Tibial nerve (tissue), 4 donors: ENCODE measurements around the gene METTL15. TPM values are rescaled to one million over a fixed set of nuclear protein-coding genes. Genes with fewer than 3 reads are reported as not detected.
A peak's percentile ranks its signal among the peaks of the same experiment; 100 is the strongest.

ENCODE experiments used
- DNase-seq, 2 donors: peaks; one replicate each; pipeline ENCODE4 v3.0.0-alpha.2; 2019; ENCODE audit warnings: low spot score in 2 of 2
- H3K27ac ChIP-seq, 4 donors: fragments of 200-600 bp; sonication (generic) in 3 of 4; one replicate each; pipeline ENCODE4 v1.5.1; 2017 to 2019; ENCODE audit warnings: mild to moderate bottlenecking in 1 of 4
- H3K27me3 ChIP-seq, 2 donors: fragments of 200-600 bp; sonication (generic) in 1 of 2; one replicate each; pipeline versions ENCODE4 v1.5.1 to v1.6.0; 2017 to 2019
- H3K36me3 ChIP-seq, 3 donors: fragments of 200-600 bp; sonication (generic); one replicate each; pipeline ENCODE4 v1.5.1; 2018 to 2019
- H3K4me1 ChIP-seq, 4 donors: fragments of 200-600 bp; sonication (generic) in 3 of 4; one replicate each; pipeline ENCODE4 v1.5.1; 2017 to 2019
- H3K4me3 ChIP-seq, 4 donors: fragments of 200-600 bp; sonication (generic) in 3 of 4; one replicate each; pipeline ENCODE4 v1.5.1; 2017 to 2019; ENCODE audit warnings: mild to moderate bottlenecking in 1 of 4, moderate library complexity in 1 of 4
- H3K9me3 ChIP-seq, 4 donors: fragments of 200-600 bp; sonication (generic) in 3 of 4; one replicate each; pipeline ENCODE4 v1.5.1; 2017 to 2019
- EP300 ChIP-seq, 2 donors: sonication (generic); formaldehyde crosslinking; IDR thresholded peaks; one replicate each; pipeline ENCODE4 v1.6.1; 2017; ENCODE audit warnings: antibody characterized with exemption in 2 of 2, mild to moderate bottlenecking in 1 of 2
- POLR2A ChIP-seq, 2 donors: fragments of 450-650 bp; IDR thresholded peaks; one replicate each; pipeline ENCODE4 v1.6.1; 2017; ENCODE audit warnings: antibody characterized with exemption in 2 of 2, mild to moderate bottlenecking in 2 of 2, moderate library complexity in 2 of 2
- WGBS, 2 donors: methylation state at CpG; one replicate each; pipeline ENCODE4 v1.1.5; 2018; 5-methylcytosine and 5-hydroxymethylcytosine counted together
- total RNA-seq, 4 donors: library from RNA; depleted of rRNA; stranded (reverse); fragments of >200 nt; gene quantifications; one replicate each; pipeline ENCODE4 v1.1.0, GENCODE V29; 2016
- TF ChIP-seq, protein P1 (sequence below), 5 experiments: fragments of 200-600 bp in 3 of 5; fragments of 450-650 bp in 2 of 5; sonication (generic) in 3 of 5; IDR thresholded peaks; one replicate each; pipeline ENCODE4 v1.5.1; 2016 to 2019; ENCODE audit warnings: antibody characterized with exemption in 5 of 5, mild to moderate bottlenecking in 3 of 5, moderate library complexity in 2 of 5

METTL15 gene
- total RNA-seq, 4 donors from 2014 or later, result 8.7 to 14.4 (median 11.7) TPM

DNA sequence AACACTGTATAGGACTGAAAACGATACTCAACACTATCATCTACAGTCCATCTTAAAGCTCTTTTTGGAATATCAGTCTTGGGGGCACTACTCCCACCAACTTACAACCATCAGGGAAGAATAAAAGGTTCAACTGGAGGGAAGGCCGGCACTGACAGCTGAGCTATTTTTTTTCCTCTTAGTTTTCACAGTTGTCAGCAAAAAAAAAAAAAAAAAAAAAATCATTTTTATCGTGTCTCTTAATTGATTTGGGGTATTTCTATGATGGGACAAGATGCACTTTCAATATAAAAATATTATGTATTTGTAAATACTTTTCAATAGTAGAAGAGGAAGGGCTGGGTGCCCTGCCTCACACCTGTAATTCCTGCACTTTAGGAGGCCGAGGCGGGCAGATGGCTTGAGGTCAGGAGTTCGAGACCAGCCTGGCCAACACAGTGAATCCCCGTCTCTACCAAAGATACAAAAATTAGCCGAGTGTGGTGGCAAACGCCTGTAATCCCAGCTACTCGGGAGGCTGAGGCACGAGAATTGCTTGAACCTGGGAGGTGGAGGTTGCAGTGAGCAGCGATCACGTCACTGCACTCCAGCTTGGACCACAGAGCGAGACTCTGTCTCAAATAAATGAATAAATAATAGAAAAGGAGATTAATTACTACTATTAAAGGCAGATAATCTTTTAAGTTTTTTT is 1.7 kb upstream of the METTL15 start:
- H3K27me3 ChIP-seq, result no peaks in the 10 kb centered on the region
- TF ChIP-seq EP300 (IDR thresholded peaks at IDR 0.05), result no peak
- TF ChIP-seq POLR2A (IDR thresholded peaks at IDR 0.05), result no peak
- TF ChIP-seq, protein P1, sequence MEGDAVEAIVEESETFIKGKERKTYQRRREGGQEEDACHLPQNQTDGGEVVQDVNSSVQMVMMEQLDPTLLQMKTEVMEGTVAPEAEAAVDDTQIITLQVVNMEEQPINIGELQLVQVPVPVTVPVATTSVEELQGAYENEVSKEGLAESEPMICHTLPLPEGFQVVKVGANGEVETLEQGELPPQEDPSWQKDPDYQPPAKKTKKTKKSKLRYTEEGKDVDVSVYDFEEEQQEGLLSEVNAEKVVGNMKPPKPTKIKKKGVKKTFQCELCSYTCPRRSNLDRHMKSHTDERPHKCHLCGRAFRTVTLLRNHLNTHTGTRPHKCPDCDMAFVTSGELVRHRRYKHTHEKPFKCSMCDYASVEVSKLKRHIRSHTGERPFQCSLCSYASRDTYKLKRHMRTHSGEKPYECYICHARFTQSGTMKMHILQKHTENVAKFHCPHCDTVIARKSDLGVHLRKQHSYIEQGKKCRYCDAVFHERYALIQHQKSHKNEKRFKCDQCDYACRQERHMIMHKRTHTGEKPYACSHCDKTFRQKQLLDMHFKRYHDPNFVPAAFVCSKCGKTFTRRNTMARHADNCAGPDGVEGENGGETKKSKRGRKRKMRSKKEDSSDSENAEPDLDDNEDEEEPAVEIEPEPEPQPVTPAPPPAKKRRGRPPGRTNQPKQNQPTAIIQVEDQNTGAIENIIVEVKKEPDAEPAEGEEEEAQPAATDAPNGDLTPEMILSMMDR (IDR thresholded peaks at IDR 0.05), result no peak
- H3K36me3 ChIP-seq, result no peaks in the 10 kb centered on the region
- H3K4me1 ChIP-seq, result peaks cover 0 to 32% (median 20%) of the 10 kb centered on the region in 4 donors
- H3K4me3 ChIP-seq, result no peak overlapping the region
- DNase-seq, result no peak
- H3K9me3 ChIP-seq, result no peaks in the 10 kb centered on the region
- no peak overlapping the region for H3K27ac ChIP-seq
- 87 to 88% methylated on average over 14 of the region's 14 CpGs for WGBS, 2 donors

DNA sequence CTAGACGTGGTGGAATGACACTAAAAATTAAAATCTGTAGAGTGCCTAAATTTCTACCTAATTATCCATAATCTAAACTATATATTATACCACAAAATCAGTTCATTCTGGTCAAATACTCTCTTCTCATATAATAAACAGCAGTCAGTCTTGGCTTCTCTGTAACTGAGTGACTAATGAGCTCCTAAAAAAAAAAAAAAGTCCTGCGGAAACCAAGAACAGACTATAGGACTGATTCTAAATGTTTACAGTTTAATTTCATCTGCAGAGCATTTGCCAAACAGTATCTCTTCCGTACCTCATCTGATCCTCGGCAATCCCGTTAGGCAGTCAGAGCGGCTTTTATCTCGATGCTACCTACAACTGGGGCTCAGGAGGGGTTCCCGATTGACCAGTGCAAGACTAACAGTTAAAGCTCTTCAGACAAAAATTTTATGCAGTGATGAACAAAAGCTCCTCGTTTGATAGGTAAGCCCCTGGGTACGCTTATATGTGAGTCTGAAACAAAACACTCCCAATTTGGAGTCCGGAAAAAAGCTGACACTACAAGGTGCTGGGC is 918 bp upstream of the METTL15 start:
- H3K27ac ChIP-seq, result peak overlapping the region in 3 of 4 donors; percentile 86 to 93 (median 86)
- H3K4me1 ChIP-seq, result peaks cover 0 to 38% (median 20%) of the 10 kb centered on the region in 4 donors
- H3K9me3 ChIP-seq, result no peaks in the 10 kb centered on the region
- no peaks in the 10 kb centered on the region for H3K36me3 ChIP-seq
- DNase-seq, result no peak
- H3K27me3 ChIP-seq, result no peaks in the 10 kb centered on the region
- H3K4me3 ChIP-seq, result peak overlapping the region; percentile 34 to 62 (median 50)
- TF ChIP-seq EP300 (IDR thresholded peaks at IDR 0.05) (no peak), POLR2A (IDR thresholded peaks at IDR 0.05) (no peak)
- TF ChIP-seq, protein P1 (IDR thresholded peaks at IDR 0.05), result no peak
- 1 to 3% methylated on average over 11 of the region's 11 CpGs for WGBS, 2 donors

DNA sequence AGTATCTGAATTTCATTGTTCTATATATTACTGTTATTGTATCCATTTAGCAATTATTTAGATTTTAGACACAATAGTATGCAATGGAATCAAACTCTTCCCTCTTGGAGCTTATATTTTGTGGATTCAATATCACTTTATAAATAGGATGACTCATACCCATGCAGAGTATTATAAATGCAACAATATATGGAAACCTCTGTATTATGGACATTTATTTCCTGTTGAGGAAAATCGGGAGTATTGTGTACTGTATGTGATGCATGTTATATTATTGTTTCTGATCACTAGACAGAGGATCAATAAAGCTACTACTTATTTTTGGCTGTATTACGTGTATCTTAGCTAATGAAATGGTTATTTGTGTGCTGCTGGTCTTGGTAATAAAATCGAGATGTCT is 770 bp downstream of the METTL15 start:
- WGBS, 2 donors, result 44 to 52% methylated on average over 3 of the region's 3 CpGs

DNA sequence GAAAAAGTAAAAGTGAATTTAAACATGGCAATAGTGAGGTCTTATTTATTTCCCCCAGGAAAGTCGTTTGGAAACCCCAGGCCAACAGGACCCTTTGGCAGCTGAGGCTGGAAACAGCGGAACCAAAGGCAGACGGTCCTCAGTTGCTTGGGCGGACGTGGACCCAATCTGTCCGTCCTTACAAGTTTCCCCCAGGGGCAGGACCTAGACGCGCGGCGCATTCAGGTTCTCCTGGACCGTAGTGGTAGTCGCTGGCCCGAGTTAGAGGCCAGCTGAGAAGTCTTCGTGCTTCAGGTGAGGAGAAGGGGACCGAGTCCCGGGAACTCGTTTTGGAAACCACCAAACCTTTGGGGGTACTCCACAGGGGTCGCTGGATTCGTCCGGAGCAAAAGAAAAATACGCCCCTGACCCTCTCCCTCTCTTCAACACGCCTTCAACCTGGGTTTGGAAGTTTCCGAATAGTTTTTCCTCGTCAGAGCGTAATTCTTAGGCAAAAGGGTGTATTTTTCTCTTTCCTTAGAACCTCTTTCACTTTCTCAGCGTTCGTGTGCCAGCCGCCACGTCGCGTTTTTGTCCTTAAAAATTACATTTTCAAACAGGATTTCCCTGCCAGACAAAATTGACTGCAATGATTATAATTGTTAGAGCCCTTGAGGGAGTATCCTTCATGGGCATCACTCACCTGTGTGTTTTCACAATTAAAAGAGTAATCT is 2.1 kb downstream of the METTL15 start:
- H3K27ac ChIP-seq, result peak overlapping the region; percentile 57 to 93 (median 80)
- peaks cover 0 to 20% (median 4%) of the 10 kb centered on the region in 3 donors for H3K36me3 ChIP-seq
- DNase-seq, result peak; percentile 40 to 58
- 0% methylated on average over 31 of the region's 31 CpGs for WGBS, 2 donors
- peak overlapping the region; percentile 51 to 65 (median 58) for H3K4me3 ChIP-seq
- TF ChIP-seq EP300 (IDR thresholded peaks at IDR 0.05) (peak in 1 of 2 donors; percentile 81), POLR2A (IDR thresholded peaks at IDR 0.05) (no peak)
- TF ChIP-seq, protein P1 (IDR thresholded peaks at IDR 0.05), result peak in 1 of 5 experiments; percentile 14
- H3K9me3 ChIP-seq, result no peaks in the 10 kb centered on the region
- H3K4me1 ChIP-seq, result peaks cover 0 to 44% (median 20%) of the 10 kb centered on the region in 4 donors
- no peaks in the 10 kb centered on the region for H3K27me3 ChIP-seq

More for the DNA sequence above, 770 bp downstream of the METTL15 start:
- H3K4me1 ChIP-seq, result peaks cover 0 to 44% (median 20%) of the 10 kb centered on the region in 4 donors
- peak overlapping the region in 3 of 4 donors; percentile 22 to 62 (median 59) for H3K4me3 ChIP-seq
- peak overlapping the region in 3 of 4 donors; percentile 86 to 93 (median 86) for H3K27ac ChIP-seq
- DNase-seq, result no peak
- TF ChIP-seq EP300 (IDR thresholded peaks at IDR 0.05) (no peak), POLR2A (IDR thresholded peaks at IDR 0.05) (no peak)
- TF ChIP-seq, protein P1 (IDR thresholded peaks at IDR 0.05), result no peak
- no peaks in the 10 kb centered on the region for H3K9me3 ChIP-seq
- no peaks in the 10 kb centered on the region for H3K27me3 ChIP-seq
- H3K36me3 ChIP-seq, result peaks cover 0 to 7% (median 0%) of the 10 kb centered on the region in 3 donors
